ENCODE data around the gene TNRC6C. TPM values are rescaled to one million over a fixed set of nuclear protein-coding genes. Genes with fewer than 3 reads are reported as not detected.
A peak's percentile ranks its signal among the peaks of the same experiment; 100 is the strongest.

TNRC6C gene
- total and polyA plus RNA-seq, 7 donors, result 0.92 to 22.1 (median 6.3) TPM

DNA sequence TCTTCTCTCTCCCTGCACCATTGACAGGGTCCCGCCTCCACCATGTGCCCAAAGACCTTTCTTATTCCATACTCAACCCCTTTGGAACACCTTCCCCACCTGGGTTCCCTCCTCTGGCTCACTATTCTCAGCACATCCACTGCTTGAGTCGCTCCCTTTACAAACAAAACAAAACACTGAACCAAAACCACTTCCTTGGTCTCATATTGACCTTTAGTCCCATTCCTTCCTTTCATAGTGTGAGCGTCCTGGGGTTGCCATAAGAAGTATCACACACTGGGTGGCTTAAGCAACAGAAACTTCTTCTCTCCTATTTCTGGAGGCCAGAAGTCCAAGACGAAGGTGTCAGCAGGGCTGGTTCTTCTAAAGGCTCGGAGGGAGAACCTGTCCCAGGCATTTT lies 6.1 kb upstream of the TNRC6C start:
- H3K9me3 ChIP-seq, result no peaks in the 10 kb centered on the region
- TF ChIP-seq POLR2A (IDR thresholded peaks at IDR 0.05) (no peak), POLR2AphosphoS5 (IDR thresholded peaks at IDR 0.05) (no peak), EP300 (IDR thresholded peaks at IDR 0.05) (no peak), CTCF (IDR thresholded peaks at IDR 0.05) (no peak)
- H3K36me3 ChIP-seq, result no peaks in the 10 kb centered on the region
- intact Hi-C loops (cut with DNase I), result no loop called here
- peaks cover 0 to 3% (median under 1%) of the 10 kb centered on the region in 4 donors for H3K4me1 ChIP-seq
- 59 to 81% methylated on average over 5 of the region's 5 CpGs for WGBS, 2 donors
- no peaks in the 10 kb centered on the region for H3K27me3 ChIP-seq
- no peak for DNase-seq
- no peak overlapping the region for H3K27ac ChIP-seq
- H3K4me3 ChIP-seq, result no peak overlapping the region

GRCh38 chr17:77957235-77957856 lies 1.2 kb upstream of the TNRC6C start:
- H3K9me3 ChIP-seq, result no peaks in the 10 kb centered on the region
- H3K27me3 ChIP-seq, result no peaks in the 10 kb centered on the region
- intact Hi-C loops (cut with DNase I), result loop anchor here (5.0 kb wide), 3 partner anchors 55 to 530 kb away; no protein-coding TSS in a partner anchor
- peak overlapping the region; percentile 50 to 79 (median 72) for H3K4me3 ChIP-seq
- no peak for DNase-seq
- peak overlapping the region; percentile 82 to 88 (median 84) for H3K27ac ChIP-seq
- TF ChIP-seq CTCF (IDR thresholded peaks at IDR 0.05), result no peak
- no peak for TF ChIP-seq POLR2A (IDR thresholded peaks at IDR 0.05)
- TF ChIP-seq EP300 (IDR thresholded peaks at IDR 0.05), result no peak
- no peak for TF ChIP-seq POLR2AphosphoS5 (IDR thresholded peaks at IDR 0.05)
- 13 to 15% methylated on average over 24 of the region's 24 CpGs for WGBS, 2 donors
- H3K36me3 ChIP-seq, result no peaks in the 10 kb centered on the region
- H3K4me1 ChIP-seq, result peaks cover 0 to 40% (median 26%) of the 10 kb centered on the region in 4 donors

DNA sequence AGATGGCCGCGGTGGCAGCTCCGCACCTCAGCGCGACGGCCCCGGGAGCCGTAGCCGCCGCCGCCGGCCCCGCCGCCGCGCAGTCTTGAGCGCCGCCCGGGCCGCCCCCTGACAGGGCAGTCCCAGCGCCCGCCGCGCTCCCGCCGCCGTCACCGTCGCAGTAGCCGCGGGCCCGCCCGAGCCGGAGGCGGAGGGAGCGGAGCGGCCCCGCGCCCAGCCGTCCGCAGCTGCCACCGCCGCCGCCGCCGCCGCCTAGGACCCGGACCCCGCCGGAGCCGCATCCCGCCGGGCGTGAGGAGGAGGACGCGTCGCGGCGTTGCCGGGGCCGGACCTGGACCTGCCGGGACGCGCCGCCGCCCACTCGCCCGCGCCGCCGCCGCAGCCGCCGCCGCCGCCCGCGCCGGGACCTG lies 218 bp downstream of the TNRC6C start:
- H3K36me3 ChIP-seq, result no peaks in the 10 kb centered on the region
- no peak for DNase-seq
- TF ChIP-seq POLR2AphosphoS5 (IDR thresholded peaks at IDR 0.05) (no peak), POLR2A (IDR thresholded peaks at IDR 0.05) (no peak), CTCF (IDR thresholded peaks at IDR 0.05) (no peak)
- peaks cover 0 to 52% (median 37%) of the 10 kb centered on the region in 4 donors for H3K4me1 ChIP-seq
- H3K9me3 ChIP-seq, result no peaks in the 10 kb centered on the region
- peak overlapping the region; percentile 50 to 79 (median 72) for H3K4me3 ChIP-seq
- 1% methylated on average over 79 of the region's 79 CpGs for WGBS, 2 donors
- H3K27ac ChIP-seq, result peak overlapping the region; percentile 70 to 90 (median 86)
- H3K27me3 ChIP-seq, result no peaks in the 10 kb centered on the region
- intact Hi-C loops (cut with DNase I), result loop anchor here (2.0 to 5.0 kb wide), 4 partner anchors 54 to 531 kb away; no protein-coding TSS in a partner anchor

- DNase-seq, result no peak
- intact Hi-C loops (cut with DNase I), result loop anchor here (2.0 to 5.0 kb wide), 4 partner anchors 53 to 532 kb away; no protein-coding TSS in a partner anchor
Measured at GRCh38 chr17:77959126-77959925, 823 bp downstream of the TNRC6C start.

More at GRCh38 chr17:77959126-77959925, 823 bp downstream of the TNRC6C start:
- peak overlapping the region; percentile 70 to 90 (median 86) for H3K27ac ChIP-seq
- H3K4me3 ChIP-seq, result peak overlapping the region; percentile 47 to 79 (median 72)
- no peaks in the 10 kb centered on the region for H3K27me3 ChIP-seq
- H3K9me3 ChIP-seq, result no peaks in the 10 kb centered on the region
- H3K36me3 ChIP-seq, result no peaks in the 10 kb centered on the region
- 1% methylated on average over 92 of the region's 92 CpGs for WGBS, 2 donors
- H3K4me1 ChIP-seq, result peaks cover 0 to 58% (median 43%) of the 10 kb centered on the region in 4 donors
- no peak for TF ChIP-seq POLR2AphosphoS5 (IDR thresholded peaks at IDR 0.05)

All from sigmoid colon (tissue), 7 donors.